HG03280 (cell line): ENCODE results near the gene NLK.
"Not testable (repeated sequence)": the region's sequence is repeated elsewhere in the genome, so short reads cannot be mapped to it uniquely, and the experiment has no call there.

ENCODE experiments used
- ATAC-seq: cut with Tn5 transposase; IDR thresholded peaks from one replicate; pipeline ENCODE4 v1.9.1; 2021; ENCODE audit warnings: mild to moderate bottlenecking, moderate library complexity; ENCODE audit not compliant: unreplicated experiment

The NLK gene

DNA sequence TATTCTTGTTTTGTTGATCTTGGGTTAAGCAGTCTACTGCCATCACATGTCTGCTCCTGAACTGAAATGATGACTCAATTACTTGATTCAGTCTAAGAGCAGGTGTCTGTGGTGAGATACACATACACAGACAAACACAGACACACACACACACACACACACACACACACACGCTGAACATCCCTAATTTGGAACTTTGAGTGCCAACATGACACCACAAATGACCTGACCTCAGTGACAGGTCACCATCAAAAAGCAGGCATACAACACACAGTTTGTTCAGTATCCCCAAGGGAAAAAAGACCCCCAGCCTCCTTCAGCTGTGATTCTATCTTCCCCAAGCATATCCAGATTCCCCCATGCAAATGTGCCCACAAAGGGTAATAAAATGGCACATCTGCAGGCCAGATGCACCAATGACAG, 146.4 kb downstream of the NLK start:
- no peak for ATAC-seq

GRCh38 chr17:28189667-28190066, 147.2 kb downstream of the NLK start:
- no peak for ATAC-seq

GRCh38 chr17:28191018-28191417, 148.5 kb downstream of the NLK start:
- ATAC-seq: no peak

GRCh38 chr17:28193241-28193640, 150.8 kb downstream of the NLK start:
- ATAC-seq: no peak

GRCh38 chr17:28194382-28194781, 151.9 kb downstream of the NLK start:
- ATAC-seq: no peak

GRCh38 chr17:28196636-28197035, 154.2 kb downstream of the NLK start:
- no peak for ATAC-seq

- no peak for ATAC-seq
Observed at GRCh38 chr17:28199115-28199514, 156.6 kb downstream of the NLK start.

GRCh38 chr17:28199728-28200127, 157.3 kb downstream of the NLK start:
- no peak for ATAC-seq

DNA sequence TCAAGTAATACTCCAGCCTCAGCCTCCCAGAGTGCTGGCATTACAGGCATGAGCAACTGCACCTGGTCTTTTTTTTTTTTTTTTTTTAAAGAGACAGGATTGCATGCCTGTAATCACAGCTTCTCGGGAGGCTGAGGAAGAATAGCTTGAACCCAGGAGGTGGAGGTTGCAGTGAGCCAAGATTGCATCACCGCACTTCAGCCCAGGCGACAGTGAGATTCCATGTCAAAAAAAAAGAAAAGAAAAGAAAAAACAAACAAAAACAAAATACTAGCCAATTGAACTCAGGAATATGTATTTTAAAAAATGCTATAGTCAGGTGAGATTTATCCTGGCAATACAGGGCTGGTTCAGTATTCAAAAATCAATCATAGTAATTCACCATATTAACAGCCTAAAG, 158.8 kb downstream of the NLK start:
- ATAC-seq: no peak

- no peak for ATAC-seq
Observed at GRCh38 chr17:28204244-28204643, 161.8 kb downstream of the NLK start.

GRCh38 chr17:28204751-28205150, 162.3 kb downstream of the NLK start:
- no peak for ATAC-seq

DNA sequence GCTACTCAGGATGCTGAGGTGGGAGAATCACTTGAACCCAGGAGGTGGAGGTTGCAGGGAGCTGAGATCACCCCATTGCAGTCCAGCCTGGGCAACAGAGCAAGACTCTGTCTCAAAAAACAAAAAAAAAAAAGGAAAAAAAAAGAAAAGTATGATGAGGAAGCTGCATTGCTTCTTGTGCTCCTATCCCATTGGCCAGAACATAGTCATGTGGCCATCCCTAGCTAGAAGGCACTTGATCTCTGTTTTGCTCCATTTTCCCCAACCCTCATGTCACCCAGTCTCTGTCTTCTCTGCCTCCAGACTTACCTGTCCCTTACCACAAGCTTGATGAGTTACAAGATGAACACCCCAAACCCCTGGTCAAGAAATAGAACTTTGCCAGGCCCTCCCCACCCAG, 163.8 kb downstream of the NLK start:
- ATAC-seq: no peak

- no peak for ATAC-seq
Observed at GRCh38 chr17:28211811-28212210, 169.3 kb downstream of the NLK start.

DNA sequence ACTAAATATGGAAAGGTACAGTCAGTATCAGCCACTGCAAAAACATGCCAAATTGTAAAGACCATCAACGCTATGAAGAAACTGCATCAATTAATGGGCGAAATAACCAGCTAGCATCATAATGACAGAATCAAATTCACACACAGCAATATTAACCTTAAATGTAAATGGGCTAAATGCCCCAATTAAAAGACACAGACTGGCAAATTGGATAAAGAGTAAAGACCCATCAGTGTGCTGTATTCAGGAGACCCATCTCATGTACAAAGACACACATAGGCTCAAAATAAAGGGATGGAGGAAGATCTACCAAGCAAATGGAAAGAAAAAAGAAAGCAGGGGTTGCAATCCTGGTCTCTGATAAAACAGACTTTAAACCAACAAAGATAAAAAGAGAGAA, 171.1 kb downstream of the NLK start:
- ATAC-seq: not testable (repeated sequence)

DNA sequence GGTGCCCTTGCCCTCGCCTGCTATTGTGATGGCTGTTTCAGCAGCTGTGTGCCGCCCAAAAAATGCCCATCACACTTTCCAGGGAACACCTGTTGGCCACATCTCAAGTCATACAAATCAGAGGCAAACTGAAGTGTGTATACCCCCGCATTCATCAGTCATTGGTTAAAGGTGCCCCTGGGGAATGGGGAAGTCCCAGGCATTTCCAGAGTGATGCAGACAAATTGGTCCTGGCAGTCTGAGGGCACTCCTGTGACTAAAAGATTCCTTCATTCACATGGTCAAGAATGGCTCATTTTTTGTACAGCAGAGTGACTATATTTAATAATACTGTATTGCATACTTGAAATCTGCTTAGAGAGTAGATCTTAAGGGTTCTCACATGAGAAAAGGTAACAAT, 173.6 kb downstream of the NLK start:
- no peak for ATAC-seq

DNA sequence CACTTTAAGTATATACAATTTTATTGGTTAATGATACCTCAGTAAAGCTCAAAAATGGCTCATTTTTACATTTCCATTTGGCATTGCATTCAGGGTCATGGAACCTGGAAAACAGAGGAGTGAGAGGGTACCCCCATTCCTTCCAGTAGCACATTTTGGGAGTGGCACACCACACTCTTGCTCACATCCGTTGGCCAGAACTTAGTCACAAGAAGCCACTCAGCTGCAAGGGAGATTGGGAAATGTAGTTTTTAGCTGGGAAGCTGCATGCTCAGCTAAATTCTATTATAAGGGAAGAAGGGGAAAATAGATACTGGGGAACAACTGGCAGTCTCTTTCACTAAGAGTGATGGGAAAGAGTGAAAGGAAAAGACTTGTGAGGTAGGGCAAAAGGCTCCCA, 174.1 kb downstream of the NLK start:
- no peak for ATAC-seq

DNA sequence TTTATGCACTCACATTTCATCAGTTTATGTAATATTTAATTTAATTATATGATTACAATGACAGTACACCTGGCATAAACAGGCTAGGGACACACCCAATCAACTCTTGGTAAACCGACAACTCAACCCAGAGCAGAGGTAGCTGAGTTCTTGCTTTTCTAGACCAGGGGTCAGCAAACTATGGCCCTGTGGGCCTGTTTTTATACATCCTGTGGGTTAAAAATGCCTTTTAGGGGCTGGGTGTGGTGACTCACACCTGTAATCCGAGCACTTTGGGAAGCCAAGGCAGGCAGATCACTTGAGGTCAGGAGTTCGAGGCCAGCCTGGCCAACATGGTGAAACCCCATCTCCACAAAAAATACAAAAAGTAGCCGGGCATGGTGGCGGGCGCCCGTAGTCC, 177.3 kb downstream of the NLK start:
- no peak for ATAC-seq

GRCh38 chr17:28221751-28222414, 179.4 kb downstream of the NLK start:
- ATAC-seq: no peak

DNA sequence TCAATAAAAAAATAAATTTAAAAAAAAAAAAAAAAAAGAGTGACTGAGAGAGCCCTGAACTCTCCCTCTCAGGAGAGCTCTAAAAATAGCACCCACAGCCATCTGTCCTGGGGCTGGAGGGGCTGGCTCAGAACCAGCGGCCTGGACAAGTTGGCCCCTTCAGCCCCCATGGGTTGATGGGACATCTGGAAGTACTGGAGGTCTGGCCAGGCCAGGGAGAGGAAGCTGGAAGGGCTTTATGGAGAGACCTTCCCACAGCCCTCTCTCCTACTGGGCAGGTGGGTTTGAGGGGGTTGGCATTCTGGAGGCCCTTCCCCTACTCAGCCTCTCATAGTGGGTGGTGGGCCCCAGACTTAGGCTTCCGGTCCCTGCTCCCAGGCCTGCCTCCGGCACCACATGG, 182.8 kb downstream of the NLK start:
- ATAC-seq: no peak

DNA sequence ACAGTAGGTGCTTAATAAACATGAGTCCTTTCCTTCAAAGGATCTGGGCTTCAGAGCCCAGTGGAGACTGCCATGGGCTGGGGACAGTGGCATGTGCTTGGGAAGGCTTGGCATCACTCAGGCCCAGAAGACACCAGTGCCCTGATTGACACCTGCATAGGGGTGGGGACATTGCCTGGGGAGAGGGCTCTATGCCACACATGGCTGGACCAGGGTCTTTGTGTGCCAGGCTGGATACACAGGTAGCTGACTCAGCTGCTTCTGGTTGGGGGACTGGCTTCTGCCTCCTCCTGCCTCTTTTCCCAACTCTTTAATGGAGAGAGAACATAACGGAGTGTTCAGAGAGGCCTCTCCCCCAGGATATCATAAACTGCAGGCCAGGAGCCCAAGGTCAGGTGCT, 183.4 kb downstream of the NLK start:
- no peak for ATAC-seq

- no peak for ATAC-seq
Observed at GRCh38 chr17:28226563-28227315, 184.3 kb downstream of the NLK start.

- no peak for ATAC-seq
Observed at GRCh38 chr17:28227316-28228108, 185.0 kb downstream of the NLK start.
